ENCODE results near the gene PDE10A.

Gene PDE10A

GRCh38 chr6:165637586-165637985, 25.5 kb downstream of the PDE10A start:
- Histone ChIP-seq H3K4me1 (ENCODE audit: insufficient read depth, low read length, severe bottlenecking) (no peaks in the 10 kb centered on the region), H3K9me2 (ENCODE audit: low read depth, low read length) (no peaks in the 10 kb centered on the region), H3K79me2 (ENCODE audit: insufficient read depth, low read length) (no peaks in the 10 kb centered on the region), H2AFZ (ENCODE audit: low read length) (no peak overlapping the region), H3K36me3 (ENCODE audit: insufficient read depth, low read length) (no peaks in the 10 kb centered on the region), H3K9me3 (ENCODE audit: low read length) (no peaks in the 10 kb centered on the region), H3K27me3 (ENCODE audit: insufficient read depth, low read length) (no peaks in the 10 kb centered on the region), H3K4me2 (ENCODE audit: low read length) (no peak overlapping the region), H3K9ac (ENCODE audit: low read length) (no peak overlapping the region), H3K27ac (ENCODE audit: low read depth, low read length, poor library complexity, severe bottlenecking) (no peak overlapping the region), H4K20me1 (ENCODE audit: insufficient read depth, low read length) (no peaks in the 10 kb centered on the region), H3F3A (ENCODE audit: insufficient read depth, low read length) (no peaks in the 10 kb centered on the region), H3K4me3 (ENCODE audit: low read depth, low read length, poor library complexity, severe bottlenecking) (no peak overlapping the region)
- TF ChIP-seq CTCF (IDR thresholded peaks at IDR 0.05; ENCODE audit: low read length) (no peak), EZH2 (IDR thresholded peaks at IDR 0.05; ENCODE audit: borderline replicate concordance, low read length) (no peak)

- H3K27ac ChIP-seq (ENCODE audit: low read depth, low read length, poor library complexity, severe bottlenecking), result no peak overlapping the region
- H4K20me1 ChIP-seq (ENCODE audit: insufficient read depth, low read length), result no peaks in the 10 kb centered on the region
- no peaks in the 10 kb centered on the region for H3K4me1 ChIP-seq (ENCODE audit: insufficient read depth, low read length, severe bottlenecking)
- H3F3A ChIP-seq (ENCODE audit: insufficient read depth, low read length), result no peaks in the 10 kb centered on the region
- H3K27me3 ChIP-seq (ENCODE audit: insufficient read depth, low read length), result no peaks in the 10 kb centered on the region
- no peak overlapping the region for H3K9ac ChIP-seq (ENCODE audit: low read length)
- no peak for TF ChIP-seq CTCF (IDR thresholded peaks at IDR 0.05; ENCODE audit: low read length)
- no peak for TF ChIP-seq EZH2 (IDR thresholded peaks at IDR 0.05; ENCODE audit: borderline replicate concordance, low read length)
- no peaks in the 10 kb centered on the region for H3K9me3 ChIP-seq (ENCODE audit: low read length)
- no peaks in the 10 kb centered on the region for H3K36me3 ChIP-seq (ENCODE audit: insufficient read depth, low read length)
- no peaks in the 10 kb centered on the region for H3K79me2 ChIP-seq (ENCODE audit: insufficient read depth, low read length)
- H3K9me2 ChIP-seq (ENCODE audit: low read depth, low read length), result no peaks in the 10 kb centered on the region
- H3K4me3 ChIP-seq (ENCODE audit: low read depth, low read length, poor library complexity, severe bottlenecking), result no peak overlapping the region
- no peak overlapping the region for H2AFZ ChIP-seq (ENCODE audit: low read length)
- no peak overlapping the region for H3K4me2 ChIP-seq (ENCODE audit: low read length)
Observed at GRCh38 chr6:165636402-165637048, 26.5 kb downstream of the PDE10A start.

- no peaks in the 10 kb centered on the region for H3K27me3 ChIP-seq (ENCODE audit: insufficient read depth, low read length)
- no peaks in the 10 kb centered on the region for H4K20me1 ChIP-seq (ENCODE audit: insufficient read depth, low read length)
- H3K9ac ChIP-seq (ENCODE audit: low read length), result no peak overlapping the region
- H3K4me3 ChIP-seq (ENCODE audit: low read depth, low read length, poor library complexity, severe bottlenecking), result no peak overlapping the region
- H2AFZ ChIP-seq (ENCODE audit: low read length), result no peak overlapping the region
- H3F3A ChIP-seq (ENCODE audit: insufficient read depth, low read length), result no peaks in the 10 kb centered on the region
- H3K79me2 ChIP-seq (ENCODE audit: insufficient read depth, low read length), result no peaks in the 10 kb centered on the region
- no peaks in the 10 kb centered on the region for H3K9me2 ChIP-seq (ENCODE audit: low read depth, low read length)
- no peaks in the 10 kb centered on the region for H3K4me1 ChIP-seq (ENCODE audit: insufficient read depth, low read length, severe bottlenecking)
- no peaks in the 10 kb centered on the region for H3K9me3 ChIP-seq (ENCODE audit: low read length)
- H3K4me2 ChIP-seq (ENCODE audit: low read length), result no peak overlapping the region
- H3K36me3 ChIP-seq (ENCODE audit: insufficient read depth, low read length), result no peaks in the 10 kb centered on the region
- H3K27ac ChIP-seq (ENCODE audit: low read depth, low read length, poor library complexity, severe bottlenecking), result no peak overlapping the region
- TF ChIP-seq CTCF (IDR thresholded peaks at IDR 0.05; ENCODE audit: low read length), result no peak
- TF ChIP-seq EZH2 (IDR thresholded peaks at IDR 0.05; ENCODE audit: borderline replicate concordance, low read length), result no peak
Observed at GRCh38 chr6:165635965-165636364, 27.1 kb downstream of the PDE10A start.

All from OCI-LY1 (cell line).